GM12872 (cell line): ENCODE measurements around the gene DDX39B.

Experiments
- TF ChIP-seq, protein P1 (sequence below): IDR thresholded peaks from 3 replicates; pipeline ENCODE4 v1.5.1; 2011; ENCODE audit warnings: low read depth, mild to moderate bottlenecking, low read length, moderate library complexity; ENCODE audit not compliant: insufficient read depth

The DDX39B gene

GRCh38 chr6:31480574-31480973 is 61.2 kb downstream of the DDX39B start:
- TF ChIP-seq, protein P1, sequence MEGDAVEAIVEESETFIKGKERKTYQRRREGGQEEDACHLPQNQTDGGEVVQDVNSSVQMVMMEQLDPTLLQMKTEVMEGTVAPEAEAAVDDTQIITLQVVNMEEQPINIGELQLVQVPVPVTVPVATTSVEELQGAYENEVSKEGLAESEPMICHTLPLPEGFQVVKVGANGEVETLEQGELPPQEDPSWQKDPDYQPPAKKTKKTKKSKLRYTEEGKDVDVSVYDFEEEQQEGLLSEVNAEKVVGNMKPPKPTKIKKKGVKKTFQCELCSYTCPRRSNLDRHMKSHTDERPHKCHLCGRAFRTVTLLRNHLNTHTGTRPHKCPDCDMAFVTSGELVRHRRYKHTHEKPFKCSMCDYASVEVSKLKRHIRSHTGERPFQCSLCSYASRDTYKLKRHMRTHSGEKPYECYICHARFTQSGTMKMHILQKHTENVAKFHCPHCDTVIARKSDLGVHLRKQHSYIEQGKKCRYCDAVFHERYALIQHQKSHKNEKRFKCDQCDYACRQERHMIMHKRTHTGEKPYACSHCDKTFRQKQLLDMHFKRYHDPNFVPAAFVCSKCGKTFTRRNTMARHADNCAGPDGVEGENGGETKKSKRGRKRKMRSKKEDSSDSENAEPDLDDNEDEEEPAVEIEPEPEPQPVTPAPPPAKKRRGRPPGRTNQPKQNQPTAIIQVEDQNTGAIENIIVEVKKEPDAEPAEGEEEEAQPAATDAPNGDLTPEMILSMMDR, result no peak
